Endodermal cell (in vitro differentiated cells): Measurements from ENCODE around the gene C1orf21. TPM values are rescaled to one million over a fixed set of nuclear protein-coding genes. Genes with fewer than 3 reads are reported as not detected.

ENCODE experiments used
- DNase-seq: peaks from one replicate; pipeline ENCODE4 v3.0.0-alpha.2; 2017
- H3K27ac ChIP-seq: 2 replicates; pipeline ENCODE4 v1.5.1; 2013; ENCODE audit warnings: mild to moderate bottlenecking, low read depth, low read length, moderate library complexity
- H3K27me3 ChIP-seq: 2 replicates; pipeline ENCODE4 v1.6.1; 2013; ENCODE audit warnings: mild to moderate bottlenecking, low read length, moderate library complexity; ENCODE audit not compliant: insufficient read depth, control insufficient read depth, poor library complexity, severe bottlenecking
- H3K36me3 ChIP-seq: 2 replicates; pipeline ENCODE4 v1.7.0; 2013; ENCODE audit warnings: mild to moderate bottlenecking, low read length, moderate library complexity; ENCODE audit not compliant: control insufficient read depth, insufficient read depth
- H3K4me1 ChIP-seq: one replicate; pipeline ENCODE4 v1.7.0; 2013; ENCODE audit warnings: low read length; ENCODE audit not compliant: control insufficient read depth, insufficient read depth
- H3K4me3 ChIP-seq: 2 replicates; pipeline ENCODE4 v1.5.1; 2013; ENCODE audit warnings: mild to moderate bottlenecking, low read length, moderate library complexity
- H3K9ac ChIP-seq: 2 replicates; pipeline ENCODE4 v1.6.1; 2013; ENCODE audit warnings: mild to moderate bottlenecking, low read length, moderate library complexity; ENCODE audit not compliant: poor library complexity, severe bottlenecking; ENCODE audit errors: extremely low read depth
- H3K9me3 ChIP-seq: 2 replicates; pipeline ENCODE4 v1.6.1; 2013; ENCODE audit warnings: mild to moderate bottlenecking, low read length, moderate library complexity; ENCODE audit not compliant: control insufficient read depth
- H3K27ac Mint-ChIP-seq: 2 replicates; pipeline ENCODE4 v1.8.0; 2020; ENCODE audit warnings: mixed read lengths
- H3K27me3 Mint-ChIP-seq: 2 replicates; pipeline ENCODE4 v1.8.0; 2021; ENCODE audit warnings: mild to moderate bottlenecking, mixed read lengths; ENCODE audit not compliant: insufficient read depth
- H3K36me3 Mint-ChIP-seq: 2 replicates; pipeline ENCODE4 v1.8.0; 2020; ENCODE audit warnings: low read depth, mixed read lengths
- H3K4me1 Mint-ChIP-seq: 2 replicates; pipeline ENCODE4 v1.8.0; 2020; ENCODE audit warnings: mixed read lengths
- H3K4me3 Mint-ChIP-seq: 2 replicates; pipeline ENCODE4 v1.8.0; 2020; ENCODE audit warnings: mild to moderate bottlenecking, moderate library complexity, mixed read lengths
- H3K9me3 Mint-ChIP-seq: 2 replicates; pipeline ENCODE4 v1.8.0; 2020; ENCODE audit warnings: mild to moderate bottlenecking, mixed read lengths
- WGBS, 2 experiments: methylation state at CpG; one replicate each; pipeline versions ENCODE4 v1.1.5 to v1.1.7; 2013; ENCODE audit warnings: missing lambda C conversion rate in 2 of 2, mixed read lengths in 1 of 2; ENCODE audit not compliant: insufficient coverage in 1 of 2, insufficient read length in 1 of 2; 5-methylcytosine and 5-hydroxymethylcytosine counted together
- total RNA-seq, 2 donors: library from RNA; stranded (reverse); fragmentation: NEBNext Ultra II Directional in 1 of 2; extraction: Animal tissue kit (Norgen Biotek cat#: 25700) in 1 of 2; gene quantifications; 2 replicates in 1 of 2; 3 replicates in 1 of 2; pipeline ENCODE4 v1.2.1, GENCODE V29; 2021
- TF ChIP-seq, protein P1 (sequence below): fragments of 200-600 bp; sonication (generic); conservative IDR thresholded peaks from 2 replicates; pipeline ENCODE4 v1.5.0; 2021; ENCODE audit warnings: antibody characterized with exemption, mild to moderate bottlenecking

The C1orf21 gene
- total RNA-seq, 2 donors from 2014 or later = 9.1 to 10.2 TPM

- no peak overlapping the region for H3K4me3 Mint-ChIP-seq
- Histone ChIP-seq H3K27ac (no peak overlapping the region), H3K36me3 (peaks cover 3% of the 10 kb centered on the region), H3K9me3 (peaks cover 7% of the 10 kb centered on the region), H3K9ac (no peak overlapping the region), H3K27me3 (no peaks in the 10 kb centered on the region), H3K4me1 (peaks cover 2% of the 10 kb centered on the region), H3K4me3 (no peak overlapping the region)
- no peak for DNase-seq
- no peak overlapping the region for H3K27ac Mint-ChIP-seq
- TF ChIP-seq, protein P1, sequence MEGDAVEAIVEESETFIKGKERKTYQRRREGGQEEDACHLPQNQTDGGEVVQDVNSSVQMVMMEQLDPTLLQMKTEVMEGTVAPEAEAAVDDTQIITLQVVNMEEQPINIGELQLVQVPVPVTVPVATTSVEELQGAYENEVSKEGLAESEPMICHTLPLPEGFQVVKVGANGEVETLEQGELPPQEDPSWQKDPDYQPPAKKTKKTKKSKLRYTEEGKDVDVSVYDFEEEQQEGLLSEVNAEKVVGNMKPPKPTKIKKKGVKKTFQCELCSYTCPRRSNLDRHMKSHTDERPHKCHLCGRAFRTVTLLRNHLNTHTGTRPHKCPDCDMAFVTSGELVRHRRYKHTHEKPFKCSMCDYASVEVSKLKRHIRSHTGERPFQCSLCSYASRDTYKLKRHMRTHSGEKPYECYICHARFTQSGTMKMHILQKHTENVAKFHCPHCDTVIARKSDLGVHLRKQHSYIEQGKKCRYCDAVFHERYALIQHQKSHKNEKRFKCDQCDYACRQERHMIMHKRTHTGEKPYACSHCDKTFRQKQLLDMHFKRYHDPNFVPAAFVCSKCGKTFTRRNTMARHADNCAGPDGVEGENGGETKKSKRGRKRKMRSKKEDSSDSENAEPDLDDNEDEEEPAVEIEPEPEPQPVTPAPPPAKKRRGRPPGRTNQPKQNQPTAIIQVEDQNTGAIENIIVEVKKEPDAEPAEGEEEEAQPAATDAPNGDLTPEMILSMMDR = no peak
- no peaks in the 10 kb centered on the region for H3K4me1 Mint-ChIP-seq
- H3K27me3 Mint-ChIP-seq = no peaks in the 10 kb centered on the region
- WGBS, 2 experiments = 91 to 100% methylated on average over 2 of the region's 2 CpGs
- H3K36me3 Mint-ChIP-seq = peaks cover 7% of the 10 kb centered on the region
- peaks cover 7% of the 10 kb centered on the region for H3K9me3 Mint-ChIP-seq
Measured at GRCh38 chr1:184532199-184532598, 145.4 kb downstream of the C1orf21 start.

DNA sequence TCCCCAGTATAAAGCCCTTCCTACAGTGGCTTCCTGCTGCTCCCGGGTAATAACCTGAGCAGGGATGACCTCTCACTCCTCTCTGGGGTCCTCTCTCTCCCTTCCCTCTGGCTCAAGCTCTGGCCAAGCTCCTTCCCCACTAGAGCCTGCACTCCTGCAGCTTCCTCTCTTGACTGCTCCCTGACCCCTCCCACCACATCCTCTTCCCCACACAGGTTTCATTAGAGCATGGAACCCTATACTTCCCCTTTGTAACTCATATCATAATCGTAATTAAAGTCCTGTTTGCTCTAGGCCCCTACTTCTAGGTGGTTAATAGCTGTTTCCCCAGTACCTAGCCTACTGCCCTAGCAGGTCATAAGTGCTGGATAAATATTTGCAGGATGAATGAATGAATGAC is 146.2 kb downstream of the C1orf21 start:
- no peaks in the 10 kb centered on the region for H3K4me1 ChIP-seq
- peaks cover 4% of the 10 kb centered on the region for H3K36me3 ChIP-seq
- H3K27ac ChIP-seq = no peak overlapping the region
- H3K9ac ChIP-seq = no peak overlapping the region
- H3K27me3 Mint-ChIP-seq = no peaks in the 10 kb centered on the region
- H3K27ac Mint-ChIP-seq = no peak overlapping the region
- no peak overlapping the region for H3K4me3 Mint-ChIP-seq
- no peak for DNase-seq
- H3K9me3 Mint-ChIP-seq = peaks cover 7% of the 10 kb centered on the region
- TF ChIP-seq, protein P1 = no peak
- H3K36me3 Mint-ChIP-seq = peaks cover 7% of the 10 kb centered on the region
- no peaks in the 10 kb centered on the region for H3K27me3 ChIP-seq
- no peaks in the 10 kb centered on the region for H3K4me1 Mint-ChIP-seq
- H3K4me3 ChIP-seq = no peak overlapping the region
- 93 to 100% methylated on average over 1 to 2 of the region's 2 CpGs for WGBS, 2 experiments
- peaks cover 9% of the 10 kb centered on the region for H3K9me3 ChIP-seq

GRCh38 chr1:184533915-184534314 is 147.1 kb downstream of the C1orf21 start:
- 92% methylated on average over 3 to 4 of the region's 4 CpGs for WGBS, 2 experiments
- H3K4me3 Mint-ChIP-seq = no peak overlapping the region
- no peak overlapping the region for H3K27ac Mint-ChIP-seq

More at GRCh38 chr1:184533915-184534314, 147.1 kb downstream of the C1orf21 start:
- no peak for DNase-seq
- Histone ChIP-seq H3K27ac (no peak overlapping the region), H3K4me3 (no peak overlapping the region), H3K9ac (no peak overlapping the region), H3K27me3 (no peaks in the 10 kb centered on the region), H3K4me1 (no peaks in the 10 kb centered on the region), H3K9me3 (peaks cover 16% of the 10 kb centered on the region), H3K36me3 (peaks cover 4% of the 10 kb centered on the region)
- TF ChIP-seq, protein P1 = no peak
- Mint-ChIP-seq H3K4me1 (no peaks in the 10 kb centered on the region), H3K27me3 (no peaks in the 10 kb centered on the region), H3K36me3 (peaks cover 7% of the 10 kb centered on the region), H3K9me3 (peaks cover 8% of the 10 kb centered on the region)
